K562 (cell line): ENCODE measurements around the gene MYOM1.

Experiments used
- CHD2 ChIP-seq: IDR thresholded peaks from 2 replicates; pipeline ENCODE4 v1.6.1; 2011; ENCODE audit warnings: low read depth, low read length
- HCFC1 ChIP-seq: IDR thresholded peaks from 2 replicates; pipeline ENCODE4 v1.6.1; 2012; ENCODE audit warnings: low read depth, low read length, improper control_type of control experiment
- MXI1 ChIP-seq: IDR thresholded peaks from 2 replicates; pipeline ENCODE4 v1.6.1; 2011; ENCODE audit warnings: low read depth, mild to moderate bottlenecking, improper control_type of control experiment, low read length
- PRPF4 ChIP-seq: fragments of 200-400 bp; formaldehyde crosslinking; IDR thresholded peaks from one replicate; pipeline ENCODE4 v1.6.1; 2017; ENCODE audit warnings: low read length, low read depth, mild to moderate bottlenecking; ENCODE audit not compliant: insufficient read depth, poor library complexity, severe bottlenecking
- TF ChIP-seq, protein P1 (sequence below): fragments of 250-450 bp; sonication (Bioruptor Pico); IDR thresholded peaks from 2 replicates; pipeline ENCODE4 v1.5.0; 2020; ENCODE audit warnings: mild to moderate bottlenecking

GRCh38 chr18:3121259-3121658, 98.5 kb downstream of the MYOM1 start:
- no peak for TF ChIP-seq HCFC1
- TF ChIP-seq PRPF4: no peak
- TF ChIP-seq, protein P1, sequence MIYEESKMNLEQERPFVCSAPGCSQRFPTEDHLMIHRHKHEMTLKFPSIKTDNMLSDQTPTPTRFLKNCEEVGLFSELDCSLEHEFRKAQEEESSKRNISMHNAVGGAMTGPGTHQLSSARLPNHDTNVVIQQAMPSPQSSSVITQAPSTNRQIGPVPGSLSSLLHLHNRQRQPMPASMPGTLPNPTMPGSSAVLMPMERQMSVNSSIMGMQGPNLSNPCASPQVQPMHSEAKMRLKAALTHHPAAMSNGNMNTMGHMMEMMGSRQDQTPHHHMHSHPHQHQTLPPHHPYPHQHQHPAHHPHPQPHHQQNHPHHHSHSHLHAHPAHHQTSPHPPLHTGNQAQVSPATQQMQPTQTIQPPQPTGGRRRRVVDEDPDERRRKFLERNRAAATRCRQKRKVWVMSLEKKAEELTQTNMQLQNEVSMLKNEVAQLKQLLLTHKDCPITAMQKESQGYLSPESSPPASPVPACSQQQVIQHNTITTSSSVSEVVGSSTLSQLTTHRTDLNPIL (CRISPR knock-in tag): no peak
- no peak for TF ChIP-seq CHD2
- TF ChIP-seq MXI1: no peak
